Measurements from ENCODE around the gene AICDA.

The AICDA gene

DNA sequence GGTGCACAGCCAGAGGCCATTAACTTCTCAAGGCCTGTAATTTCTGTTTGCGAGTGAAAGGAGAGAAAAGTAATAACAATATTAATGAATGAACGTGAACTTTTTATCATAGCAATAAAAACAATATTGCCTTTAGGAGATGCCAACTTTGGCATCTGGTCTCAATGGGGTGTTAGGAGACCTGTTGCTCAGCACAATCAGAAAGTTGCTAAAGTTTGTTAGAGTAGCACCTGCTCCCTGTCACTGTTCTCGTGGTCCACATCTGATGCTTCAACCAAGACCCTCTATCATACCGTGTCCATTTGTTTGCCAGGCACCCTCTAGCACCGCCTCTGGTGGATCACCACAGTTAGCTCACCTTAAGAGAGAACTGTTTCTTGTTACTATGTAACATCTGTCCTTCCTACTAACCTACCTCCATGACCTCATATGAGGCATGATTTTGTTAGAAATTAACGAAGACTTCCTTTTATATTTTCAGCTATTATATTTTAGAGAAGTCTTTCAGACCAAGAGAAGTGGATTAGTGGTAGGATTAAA lies 59.5 kb downstream of the AICDA start:
- no peak for DNase-seq

Data from fibroblast of skin of right biceps (primary cell).